CD14-positive monocyte (primary cell): ENCODE results near the gene IFI35. TPM values are rescaled to one million over a fixed set of nuclear protein-coding genes. Genes with fewer than 3 reads are reported as not detected.
"Not testable (repeated sequence)": the region's sequence is repeated elsewhere in the genome, so short reads cannot be mapped to it uniquely, and the experiment has no call there.

Experiments used
- DNase-seq, 3 donors: peaks; one replicate each; pipeline ENCODE4 v3.0.0-alpha.2; 2011 to 2022
- H2AFZ ChIP-seq: 2 replicates; pipeline ENCODE4 v1.6.0; 2012; ENCODE audit warnings: mild to moderate bottlenecking, low read depth, low read length, inconsistent platforms; ENCODE audit not compliant: insufficient read depth, poor library complexity, severe bottlenecking
- H3K27ac ChIP-seq, 2 donors: 1 replicate in 1 of 2; 2 replicates in 1 of 2; pipeline ENCODE4 v1.5.1; 2012 to 2013; ENCODE audit warnings: low read length in 2 of 2, control low read depth in 1 of 2, inconsistent platforms in 1 of 2, low read depth in 1 of 2, mild to moderate bottlenecking in 1 of 2
- H3K27me3 ChIP-seq, 2 donors: one replicate each; pipeline versions ENCODE4 v1.6.0 to v1.6.1; 2011 to 2013; ENCODE audit warnings: low read length in 2 of 2; ENCODE audit not compliant: control insufficient read depth in 2 of 2, insufficient read depth in 2 of 2
- H3K36me3 ChIP-seq, 2 donors: replicated peaks in 1 of 2; 1 replicate in 1 of 2; 2 replicates in 1 of 2; pipeline versions ENCODE4 v1.5.1 to v1.6.1; 2012 to 2013; ENCODE audit warnings: low read length in 2 of 2, control low read depth in 1 of 2, inconsistent platforms in 1 of 2, mild to moderate bottlenecking in 1 of 2; ENCODE audit not compliant: insufficient read depth in 2 of 2, control insufficient read depth in 1 of 2
- H3K4me1 ChIP-seq, 2 donors: 1 replicate in 1 of 2; 2 replicates in 1 of 2; pipeline versions ENCODE4 v1.5.1 to v1.6.1; 2012 to 2013; ENCODE audit warnings: low read length in 2 of 2, control low read depth in 1 of 2, inconsistent platforms in 1 of 2, mild to moderate bottlenecking in 1 of 2, moderate library complexity in 1 of 2; ENCODE audit not compliant: insufficient read depth in 2 of 2, control insufficient read depth in 1 of 2
- H3K4me2 ChIP-seq: replicated peaks from 2 replicates; pipeline ENCODE3; 2012; ENCODE audit warnings: low read length, moderate library complexity, mild to moderate bottlenecking; ENCODE audit not compliant: poor library complexity, severe bottlenecking; ENCODE audit errors: extremely low read depth
- H3K4me3 ChIP-seq, 3 experiments: fragments of 200-600 bp in 1 of 3; sonication (generic) in 1 of 3; replicated peaks in 1 of 3; 1 replicate in 2 of 3; 2 replicates in 1 of 3; pipeline ENCODE4 v1.5.1; 2011 to 2013; ENCODE audit warnings: low read length in 3 of 3, mild to moderate bottlenecking in 3 of 3, control low read depth in 2 of 3, low read depth in 2 of 3, inconsistent platforms in 1 of 3, moderate library complexity in 1 of 3
- H3K79me2 ChIP-seq: 2 replicates; pipeline ENCODE4 v1.6.0; 2012; ENCODE audit warnings: mild to moderate bottlenecking, control low read depth, inconsistent platforms, low read length, moderate library complexity; ENCODE audit not compliant: insufficient read depth
- H3K9ac ChIP-seq: 2 replicates; pipeline ENCODE4 v1.6.0; 2017; ENCODE audit warnings: low read length, mild to moderate bottlenecking; ENCODE audit not compliant: insufficient read depth, poor library complexity, severe bottlenecking
- H3K9me3 ChIP-seq, 2 donors: replicated peaks in 1 of 2; 1 replicate in 1 of 2; 2 replicates in 1 of 2; pipeline versions ENCODE4 v1.5.1 to v1.6.1; 2012 to 2013; ENCODE audit warnings: low read length in 2 of 2, control low read depth in 1 of 2; ENCODE audit not compliant: control insufficient read depth in 1 of 2, insufficient read depth in 1 of 2
- H4K20me1 ChIP-seq: 2 replicates; pipeline ENCODE4 v1.6.0; 2012; ENCODE audit warnings: mild to moderate bottlenecking, low read length, control low read depth, moderate library complexity; ENCODE audit not compliant: insufficient read depth
- H3K27ac Mint-ChIP-seq, 7 donors: one replicate each; pipeline ENCODE4 v1.8.0; 2020; ENCODE audit warnings: mild to moderate bottlenecking in 7 of 7, mixed read lengths in 7 of 7, moderate library complexity in 6 of 7, inconsistent platforms in 2 of 7
- H3K27me3 Mint-ChIP-seq, 3 donors: one replicate each; pipeline ENCODE4 v1.8.0; 2021 to 2022; ENCODE audit warnings: low read depth in 3 of 3, mild to moderate bottlenecking in 3 of 3, mixed read lengths in 3 of 3, moderate library complexity in 3 of 3, inconsistent platforms in 1 of 3
- H3K36me3 Mint-ChIP-seq, 2 donors: one replicate each; pipeline ENCODE4 v1.8.0; 2020; ENCODE audit warnings: mixed read lengths in 2 of 2, inconsistent platforms in 1 of 2, mild to moderate bottlenecking in 1 of 2
- H3K4me1 Mint-ChIP-seq: one replicate; pipeline ENCODE4 v1.8.0; 2020; ENCODE audit warnings: mild to moderate bottlenecking, mixed read lengths
- H3K4me3 Mint-ChIP-seq, 2 donors: one replicate each; pipeline ENCODE4 v1.8.0; 2020; ENCODE audit warnings: mild to moderate bottlenecking in 2 of 2, mixed read lengths in 2 of 2, moderate library complexity in 1 of 2
- H3K9me3 Mint-ChIP-seq, 7 donors: one replicate each; pipeline ENCODE4 v1.8.0; 2020 to 2022; ENCODE audit warnings: mixed read lengths in 7 of 7, mild to moderate bottlenecking in 6 of 7, moderate library complexity in 6 of 7, inconsistent platforms in 2 of 7
- CTCF ChIP-seq: fragments of 200-600 bp; IDR thresholded peaks from one replicate; pipeline ENCODE4 v1.8.0; 2022; ENCODE audit warnings: antibody characterized with exemption, mild to moderate bottlenecking
- WGBS: methylation state at CpG from one replicate; pipeline ENCODE4 v1.1.5; 2013; ENCODE audit warnings: missing lambda C conversion rate; ENCODE audit not compliant: insufficient coverage; 5-methylcytosine and 5-hydroxymethylcytosine counted together
- intact Hi-C, 2 donors: fragments of 100-400 bp; cut with micrococcal nuclease; formaldehyde crosslinking; loops; one replicate each; pipeline versions ENCODE4 v1.15.0 to v1.15.1; 2023
- polyA plus RNA-seq, 3 donors: library from polyadenylated mRNA; depleted of rRNA in 1 of 3; unstranded in 2 of 3; stranded (reverse) in 1 of 3; fragments of 300-500 nt in 2 of 3; fragments of >200 nt in 1 of 3; fragmentation: Illumina TruSeq in 2 of 3; gene quantifications; 1 replicate in 2 of 3; 2 replicates in 1 of 3; pipeline ENCODE4 v1.2.3, GENCODE V29; 2012 to 2021

Gene IFI35
- polyA plus RNA-seq, 3 donors, result 76.9 to 152 (median 106) TPM

GRCh38 chr17:42971589-42971988 is 35.0 kb upstream of the IFI35 start:
- H3K27ac ChIP-seq, result no peak overlapping the region
- H3K27ac Mint-ChIP-seq, result no peak overlapping the region
- no peak for DNase-seq
- H3K4me2 ChIP-seq, result no peak overlapping the region
- H3K4me3 ChIP-seq, result no peak overlapping the region
- H2AFZ ChIP-seq, result no peak overlapping the region
- TF ChIP-seq CTCF, result no peak
- H3K27me3 Mint-ChIP-seq, result peaks cover 0 to 5% (median 2%) of the 10 kb centered on the region in 3 donors
- WGBS, result 96% methylated on average over 4 of the region's 5 CpGs
- H4K20me1 ChIP-seq, result no peaks in the 10 kb centered on the region
- peaks cover 4% of the 10 kb centered on the region for H3K4me1 Mint-ChIP-seq
- no peaks in the 10 kb centered on the region for H3K36me3 ChIP-seq
- no peaks in the 10 kb centered on the region for H3K9me3 ChIP-seq
- no peak overlapping the region for H3K9ac ChIP-seq
- no peaks in the 10 kb centered on the region for H3K79me2 ChIP-seq
- H3K4me1 ChIP-seq, result no peaks in the 10 kb centered on the region
- no peak overlapping the region for H3K4me3 Mint-ChIP-seq
- intact Hi-C loops, result no loop called here
- H3K27me3 ChIP-seq, result no peaks in the 10 kb centered on the region
- no peaks in the 10 kb centered on the region for H3K9me3 Mint-ChIP-seq
- H3K36me3 Mint-ChIP-seq, result no peaks in the 10 kb centered on the region

DNA sequence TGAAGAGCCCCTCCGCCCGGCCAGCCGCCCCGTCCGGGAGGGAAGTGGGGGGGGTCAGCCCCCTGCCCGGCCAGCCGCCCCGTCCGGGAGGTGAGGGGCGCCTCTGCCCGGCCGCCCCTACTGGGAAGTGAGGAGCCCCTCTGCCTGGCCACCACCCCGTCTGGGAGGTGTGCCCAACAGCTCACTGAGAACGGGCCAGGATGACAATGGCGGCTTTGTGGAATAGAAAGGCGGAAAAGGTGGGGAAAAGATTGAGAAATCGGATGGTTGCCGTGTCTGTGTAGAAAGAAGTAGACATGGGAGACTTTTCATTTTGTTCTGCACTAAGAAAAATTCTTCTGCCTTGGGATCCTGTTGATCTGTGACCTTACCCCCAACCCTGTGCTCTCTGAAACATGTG is 33.3 kb upstream of the IFI35 start:
- H4K20me1 ChIP-seq, H3K27ac Mint-ChIP-seq, DNase-seq, H3K9me3 ChIP-seq, H3K9ac ChIP-seq, intact Hi-C loops, H3K4me3 ChIP-seq, H3K4me1 Mint-ChIP-seq, H3K27me3 ChIP-seq, H3K4me1 ChIP-seq, H3K27me3 Mint-ChIP-seq, H3K36me3 ChIP-seq, H3K27ac ChIP-seq, H3K4me2 ChIP-seq, H3K9me3 Mint-ChIP-seq, H3K36me3 Mint-ChIP-seq, H3K79me2 ChIP-seq, H2AFZ ChIP-seq, H3K4me3 Mint-ChIP-seq: not testable (repeated sequence)
- no CpG with 5 or more reads among the region's 18 CpGs for WGBS
